ENCODE data around the gene DIAPH2.

DIAPH2 gene

DNA sequence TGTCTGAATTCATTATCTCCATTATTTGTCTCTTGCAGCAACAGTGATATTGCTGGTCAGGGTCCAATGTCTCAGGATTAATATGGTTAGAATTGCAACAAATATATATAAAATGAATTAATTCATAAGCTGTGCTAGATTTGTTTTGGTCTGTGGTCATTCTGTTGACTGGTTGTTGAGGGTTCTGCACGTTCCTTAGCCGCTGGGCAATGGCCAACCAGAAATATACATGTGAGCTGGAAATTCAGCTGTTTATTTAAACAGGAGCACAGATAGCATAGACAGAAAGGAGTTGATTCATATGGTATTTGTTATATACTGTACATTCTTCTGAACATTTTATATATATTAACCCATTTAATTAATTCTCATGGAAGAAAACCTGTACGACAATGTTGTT, 299.9 kb downstream of the DIAPH2 start:
- TF ChIP-seq, protein P1, sequence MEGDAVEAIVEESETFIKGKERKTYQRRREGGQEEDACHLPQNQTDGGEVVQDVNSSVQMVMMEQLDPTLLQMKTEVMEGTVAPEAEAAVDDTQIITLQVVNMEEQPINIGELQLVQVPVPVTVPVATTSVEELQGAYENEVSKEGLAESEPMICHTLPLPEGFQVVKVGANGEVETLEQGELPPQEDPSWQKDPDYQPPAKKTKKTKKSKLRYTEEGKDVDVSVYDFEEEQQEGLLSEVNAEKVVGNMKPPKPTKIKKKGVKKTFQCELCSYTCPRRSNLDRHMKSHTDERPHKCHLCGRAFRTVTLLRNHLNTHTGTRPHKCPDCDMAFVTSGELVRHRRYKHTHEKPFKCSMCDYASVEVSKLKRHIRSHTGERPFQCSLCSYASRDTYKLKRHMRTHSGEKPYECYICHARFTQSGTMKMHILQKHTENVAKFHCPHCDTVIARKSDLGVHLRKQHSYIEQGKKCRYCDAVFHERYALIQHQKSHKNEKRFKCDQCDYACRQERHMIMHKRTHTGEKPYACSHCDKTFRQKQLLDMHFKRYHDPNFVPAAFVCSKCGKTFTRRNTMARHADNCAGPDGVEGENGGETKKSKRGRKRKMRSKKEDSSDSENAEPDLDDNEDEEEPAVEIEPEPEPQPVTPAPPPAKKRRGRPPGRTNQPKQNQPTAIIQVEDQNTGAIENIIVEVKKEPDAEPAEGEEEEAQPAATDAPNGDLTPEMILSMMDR (IDR thresholded peaks at IDR 0.05): no peak

DNA sequence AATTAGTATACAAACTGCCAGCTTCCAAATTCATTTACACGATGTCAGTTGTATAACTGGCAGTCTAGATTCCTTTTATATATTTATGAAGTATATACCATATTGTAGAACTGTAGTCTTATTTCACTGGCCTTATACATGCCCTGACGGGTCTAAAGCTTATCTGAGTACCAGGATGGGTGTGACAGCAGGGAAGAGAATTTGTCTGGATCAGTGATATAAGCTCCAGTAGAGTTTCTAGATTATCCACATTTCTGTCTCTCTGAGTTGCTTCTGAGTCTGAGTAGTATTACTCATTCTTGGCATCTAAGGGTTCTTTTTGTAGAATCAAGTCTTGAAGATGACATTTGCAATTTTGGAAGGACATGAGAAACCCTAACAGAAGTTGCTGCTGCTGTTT, 300.4 kb downstream of the DIAPH2 start:
- TF ChIP-seq, protein P1 (IDR thresholded peaks at IDR 0.05): no peak

DNA sequence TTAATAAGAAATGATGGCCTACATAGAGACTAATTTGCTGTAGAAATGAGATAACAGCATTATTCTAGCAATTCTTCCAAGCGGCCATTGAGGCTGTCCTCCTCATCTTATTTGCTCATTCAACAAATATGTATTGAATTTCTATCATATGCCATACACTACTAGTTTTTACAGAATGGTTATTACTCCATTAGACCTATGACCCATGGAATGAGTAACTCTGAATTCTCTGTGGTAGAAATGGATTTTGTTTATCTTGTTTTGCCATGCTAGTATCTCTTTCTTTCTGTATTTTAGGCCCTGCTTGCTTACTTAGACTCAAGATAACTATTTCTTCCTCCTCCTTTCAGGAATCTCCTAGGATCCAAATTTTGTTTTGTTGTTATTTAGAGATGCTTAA, 302.6 kb downstream of the DIAPH2 start:
- TF ChIP-seq, protein P1 (IDR thresholded peaks at IDR 0.05): no peak

DNA sequence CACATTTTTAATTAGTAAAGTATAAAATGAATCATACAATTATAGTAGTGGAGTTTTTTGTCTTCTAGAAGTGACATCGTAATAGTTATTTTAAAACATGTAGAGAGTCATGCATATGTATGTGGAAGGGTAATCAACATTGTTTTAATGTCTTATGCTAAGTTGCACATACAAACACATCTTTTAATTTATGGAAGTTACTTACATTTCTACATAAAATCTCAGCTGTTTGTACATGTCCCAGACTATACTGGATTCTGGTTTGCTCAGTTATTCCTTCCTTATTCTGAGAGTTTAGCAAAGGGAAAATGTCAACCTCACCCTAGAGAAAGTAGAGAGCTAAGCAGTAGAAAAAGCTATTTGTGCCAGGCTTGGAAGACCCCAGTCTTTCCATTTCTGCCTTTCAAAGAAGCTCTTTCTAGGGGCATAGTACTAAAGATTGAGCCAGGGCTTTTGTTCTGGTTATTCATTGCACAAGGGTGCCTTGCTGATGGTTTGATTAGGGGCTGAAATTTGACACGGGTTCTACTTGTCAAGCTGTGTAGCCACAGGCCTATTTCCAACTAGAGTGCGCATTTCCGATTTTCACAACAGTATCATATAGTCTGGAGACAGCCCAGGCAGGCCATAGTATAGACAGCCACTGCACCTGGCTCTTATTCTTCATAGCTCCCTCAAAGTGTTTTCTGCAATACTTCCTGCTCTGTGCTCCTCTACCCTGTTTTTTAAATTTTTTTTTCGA, 305.4 kb downstream of the DIAPH2 start:
- TF ChIP-seq, protein P1 (IDR thresholded peaks at IDR 0.05): no peak

DNA sequence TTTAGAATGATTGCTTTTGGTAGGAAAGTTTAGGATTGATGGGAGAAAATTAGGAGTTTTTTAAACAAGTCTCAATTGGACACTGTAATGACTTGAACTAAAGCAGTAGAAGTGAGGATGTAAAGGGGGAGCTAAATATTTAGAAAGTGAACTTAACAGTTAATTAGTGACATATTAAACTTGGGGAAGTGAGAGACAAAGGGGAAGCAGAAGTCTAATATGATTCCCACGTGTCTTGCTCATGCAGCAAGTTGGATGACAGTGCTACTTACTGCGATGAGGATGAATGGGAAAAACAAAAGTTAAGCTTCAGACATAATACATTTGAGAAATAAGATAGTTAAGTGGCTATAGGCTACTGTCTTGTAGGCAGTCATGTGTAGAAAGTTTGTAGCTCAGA, 309.5 kb downstream of the DIAPH2 start:
- TF ChIP-seq, protein P1 (IDR thresholded peaks at IDR 0.05): no peak

DNA sequence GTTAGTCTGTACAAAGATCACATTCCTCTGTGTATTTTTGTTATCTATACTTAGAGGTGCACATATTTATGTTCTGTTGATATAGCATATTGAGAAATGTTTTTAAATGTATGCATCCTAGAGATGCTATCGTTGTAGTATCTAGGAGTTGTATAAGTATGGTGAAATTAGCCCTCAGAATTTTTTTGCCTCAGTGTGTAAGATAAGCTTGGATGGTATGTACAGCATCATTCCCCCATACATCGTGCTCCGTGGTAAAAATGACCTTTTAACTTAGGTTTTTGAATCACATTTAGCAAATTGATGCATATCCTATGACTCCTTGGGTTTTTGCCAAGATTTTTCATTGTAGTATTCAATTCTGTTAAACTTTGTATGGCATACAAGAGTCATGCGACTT, 312.6 kb downstream of the DIAPH2 start:
- TF ChIP-seq, protein P1 (IDR thresholded peaks at IDR 0.05): no peak

DNA sequence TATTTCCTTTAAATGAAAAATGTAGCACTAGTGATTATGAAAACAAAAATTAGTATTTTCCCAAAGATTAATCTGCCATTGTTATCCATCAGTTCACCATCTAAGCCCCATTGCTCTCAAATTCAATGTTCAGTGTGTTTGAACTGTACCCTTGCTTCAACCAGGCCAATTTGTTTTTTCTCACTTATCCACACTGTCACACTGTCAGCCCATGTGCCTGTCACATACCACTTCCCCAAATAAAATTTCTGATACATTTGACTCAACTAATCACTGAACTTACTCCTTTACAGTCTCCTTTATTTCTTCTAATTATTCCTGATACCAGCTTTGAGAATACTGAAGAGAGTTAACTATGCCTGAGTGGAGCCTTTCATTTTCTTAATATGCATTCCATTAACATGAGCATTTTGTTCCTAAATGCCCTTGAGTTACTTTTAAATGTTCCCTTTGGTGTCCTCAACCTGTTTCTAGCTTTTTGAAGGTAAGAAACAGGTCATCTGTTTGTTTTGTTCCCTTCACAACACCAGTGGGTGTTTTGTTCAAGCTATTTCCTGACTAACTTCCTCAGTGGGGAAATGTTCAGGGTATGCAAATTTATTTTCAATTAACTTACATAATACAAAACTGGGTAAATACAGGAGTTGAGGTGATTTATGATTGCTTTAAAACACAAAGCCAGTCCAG, 316.2 kb downstream of the DIAPH2 start:
- TF ChIP-seq, protein P1 (IDR thresholded peaks at IDR 0.05): no peak
